ENCODE data around the gene NCKAP5. TPM values are rescaled to one million over a fixed set of nuclear protein-coding genes. Genes with fewer than 3 reads are reported as not detected.

The NCKAP5 gene
- total and polyA plus RNA-seq, 2 of the 8 experiments (the other 6 are each of a cell fraction or from before 2014, with no cell fraction given): 0.27 to 0.86 TPM

- H3K4ac ChIP-seq (replicated peaks; ENCODE audit: insufficient read length, low read depth, low read length): no peak overlapping the region
- H3K4me2 ChIP-seq (ENCODE audit: insufficient read depth in 1 of 2, low read depth in 2 of 2, low read length in 2 of 2): no peak overlapping the region
- H2AK5ac ChIP-seq (ENCODE audit: low read depth, low read length): no peak overlapping the region
- H4K5ac ChIP-seq (ENCODE audit: insufficient read length, low read depth, low read length): no peak overlapping the region
- H3K79me2 ChIP-seq (ENCODE audit: control insufficient read depth in 1 of 2, insufficient read depth in 2 of 2, low read length in 2 of 2): no peaks in the 10 kb centered on the region
- H2BK12ac ChIP-seq (ENCODE audit: low read depth, low read length): no peak overlapping the region
- no peaks in the 10 kb centered on the region for H3K79me1 ChIP-seq (ENCODE audit: low read depth, low read length)
- H3K18ac ChIP-seq (ENCODE audit: extremely low read depth, low read length): no peak overlapping the region
- no peaks in the 10 kb centered on the region for H3K36me3 ChIP-seq (ENCODE audit: control insufficient read depth in 2 of 4, insufficient read depth in 4 of 4, low read length in 3 of 4)
- POLR2A ChIA-PET (ENCODE audit: partially characterized antibody): no interaction called here
- H2AFZ ChIP-seq (ENCODE audit: low read length): no peak overlapping the region
- no peaks in the 10 kb centered on the region for H4K20me1 ChIP-seq (replicated peaks in 1 of 2; ENCODE audit: control insufficient read depth in 1 of 2, insufficient read depth in 2 of 2, low read length in 2 of 2)
- CTCF ChIA-PET (ENCODE audit: partially characterized antibody): interaction anchor here (0.7 to 1.3 kb wide), 3 partner anchors 17 to 1160 kb away, joined by 3 to 4 read pairs (median 3); no protein-coding TSS in a partner anchor
- no peak overlapping the region for H4K91ac ChIP-seq (replicated peaks; ENCODE audit: insufficient read length, low read length)
- no peak overlapping the region for H3K56ac ChIP-seq (replicated peaks; ENCODE audit: insufficient read length, low read depth, low read length)
- no peak overlapping the region for H2BK120ac ChIP-seq (replicated peaks; ENCODE audit: low read depth, low read length)
- no peak overlapping the region for H2BK5ac ChIP-seq (ENCODE audit: low read depth, low read length)
- H3K23me2 ChIP-seq (ENCODE audit: low read depth, low read length): no peaks in the 10 kb centered on the region
- no peak for FAIRE-seq
- no peak overlapping the region for H3K9ac ChIP-seq (replicated peaks in 1 of 4; ENCODE audit: extremely low read depth in 1 of 4, low read depth in 3 of 4, low read length in 3 of 4)
- no peaks in the 10 kb centered on the region for H3K4me1 ChIP-seq (replicated peaks in 1 of 4; ENCODE audit: control insufficient read depth in 3 of 4, insufficient read depth in 4 of 4, low read length in 3 of 4)
- no peak overlapping the region for H2BK20ac ChIP-seq (ENCODE audit: low read length)
- no peak overlapping the region for H3K23ac ChIP-seq (ENCODE audit: insufficient read length)
- DNase-seq (ENCODE audit: low read depth in 1 of 2, low spot score in 2 of 2): no peak
- no peak overlapping the region for H3K27ac ChIP-seq (ENCODE audit: low read depth, low read length)
- no peaks in the 10 kb centered on the region for H3K9me3 ChIP-seq (ENCODE audit: insufficient read depth in 2 of 2, low read depth in 1 of 2, low read length in 1 of 2)
- H2BK15ac ChIP-seq (ENCODE audit: low read length): no peak overlapping the region
- H3K27me3 ChIP-seq (replicated peaks in 1 of 4; ENCODE audit: control insufficient read depth in 3 of 4, extremely low read depth in 1 of 4, insufficient read depth in 3 of 4, low read length in 3 of 4): peaks cover 0 to 6% (median 3%) of the 10 kb centered on the region in 4 experiments; a peak in 3 of 7 replicates
- no peak overlapping the region for H3K14ac ChIP-seq (ENCODE audit: insufficient read length)
- 90% methylated on average over 5 of the region's 5 CpGs; no CpG with 5 or more reads in 1 of the 2 experiments for WGBS, 2 experiments (ENCODE audit: extremely low coverage in 1 of 2, insufficient coverage in 1 of 2, insufficient read length in 1 of 2, insufficient replicate concordance in 2 of 2, low coverage in 1 of 2, low lambda C conversion rate in 2 of 2, missing lambda C conversion rate in 1 of 2)
- no peak overlapping the region for H3K4me3 ChIP-seq (ENCODE audit: extremely low read depth in 1 of 4, insufficient read depth in 2 of 4, low read depth in 3 of 4, low read length in 4 of 4)
- no peak overlapping the region for H4K8ac ChIP-seq (ENCODE audit: extremely low read depth, insufficient read depth, low read length)
- TF ChIP-seq MAX (IDR thresholded peaks at IDR 0.05) (no peak), HDAC2 (IDR thresholded peaks at IDR 0.05; ENCODE audit: borderline replicate concordance in 1 of 2, low read depth in 2 of 2, low read length in 2 of 2) (no peak), EP300 (IDR thresholded peaks at IDR 0.05; ENCODE audit: borderline replicate concordance in 1 of 2, low read depth in 2 of 2, low read length in 2 of 2) (no peak), KDM5A (IDR thresholded peaks at IDR 0.05; ENCODE audit: low read length) (no peak), EGR1 (IDR thresholded peaks at IDR 0.05; ENCODE audit: borderline replicate concordance, low read depth, low read length) (no peak), E2F6 (IDR thresholded peaks at IDR 0.05) (no peak), SP4 (IDR thresholded peaks at IDR 0.05; ENCODE audit: low read length) (no peak), SIN3A (conservative IDR thresholded peaks at IDR 0.05 in 1 of 2, IDR thresholded peaks at IDR 0.05 in 1 of 2; ENCODE audit: low read depth in 1 of 2, low read length in 2 of 2) (no peak), NRF1 (IDR thresholded peaks at IDR 0.05; ENCODE audit: low read depth, low read length) (no peak), FOSL1 (IDR thresholded peaks at IDR 0.05; ENCODE audit: insufficient read depth, low read depth, low read length) (no peak)
- TF ChIP-seq, protein P1, sequence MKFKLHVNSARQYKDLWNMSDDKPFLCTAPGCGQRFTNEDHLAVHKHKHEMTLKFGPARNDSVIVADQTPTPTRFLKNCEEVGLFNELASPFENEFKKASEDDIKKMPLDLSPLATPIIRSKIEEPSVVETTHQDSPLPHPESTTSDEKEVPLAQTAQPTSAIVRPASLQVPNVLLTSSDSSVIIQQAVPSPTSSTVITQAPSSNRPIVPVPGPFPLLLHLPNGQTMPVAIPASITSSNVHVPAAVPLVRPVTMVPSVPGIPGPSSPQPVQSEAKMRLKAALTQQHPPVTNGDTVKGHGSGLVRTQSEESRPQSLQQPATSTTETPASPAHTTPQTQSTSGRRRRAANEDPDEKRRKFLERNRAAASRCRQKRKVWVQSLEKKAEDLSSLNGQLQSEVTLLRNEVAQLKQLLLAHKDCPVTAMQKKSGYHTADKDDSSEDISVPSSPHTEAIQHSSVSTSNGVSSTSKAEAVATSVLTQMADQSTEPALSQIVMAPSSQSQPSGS (IDR thresholded peaks at IDR 0.05; ENCODE audit: low read length): no peak
Measured at GRCh38 chr2:132677661-132678060, 890.6 kb downstream of the NCKAP5 start.
